HG03064 (cell line): ENCODE data around the gene HDAC4.

Experiments
- ATAC-seq: cut with Tn5 transposase; IDR thresholded peaks from one replicate; pipeline ENCODE4 v1.9.1; 2021; ENCODE audit warnings: low read depth; ENCODE audit not compliant: unreplicated experiment

The HDAC4 gene

GRCh38 chr2:239152239-239152915 lies 248.4 kb downstream of the HDAC4 start:
- no peak for ATAC-seq

GRCh38 chr2:239151201-239152131 lies 249.4 kb downstream of the HDAC4 start:
- ATAC-seq: no peak

- ATAC-seq: no peak
These were observed 250.5 kb downstream of the HDAC4 start for GRCh38 chr2:239150125-239151011.

- no peak for ATAC-seq
These were observed 251.3 kb downstream of the HDAC4 start for GRCh38 chr2:239149501-239149900.

- ATAC-seq: no peak
These were observed 252.2 kb downstream of the HDAC4 start for GRCh38 chr2:239148495-239149200.

GRCh38 chr2:239147376-239147775 lies 253.4 kb downstream of the HDAC4 start:
- no peak for ATAC-seq

- no peak for ATAC-seq
These were observed 254.1 kb downstream of the HDAC4 start for GRCh38 chr2:239146741-239147181.

- ATAC-seq: no peak
These were observed 254.7 kb downstream of the HDAC4 start for GRCh38 chr2:239146011-239146641.

GRCh38 chr2:239145601-239146000 lies 255.2 kb downstream of the HDAC4 start:
- no peak for ATAC-seq

- ATAC-seq: no peak
These were observed 255.7 kb downstream of the HDAC4 start for GRCh38 chr2:239145106-239145505.

- no peak for ATAC-seq
These were observed 256.2 kb downstream of the HDAC4 start for GRCh38 chr2:239144713-239144999.

GRCh38 chr2:239143858-239144712 lies 256.7 kb downstream of the HDAC4 start:
- ATAC-seq: no peak

- ATAC-seq: no peak
These were observed 258.0 kb downstream of the HDAC4 start for GRCh38 chr2:239142806-239143205.

- no peak for ATAC-seq
These were observed 258.5 kb downstream of the HDAC4 start for GRCh38 chr2:239142296-239142695.

- no peak for ATAC-seq
These were observed 259.6 kb downstream of the HDAC4 start for GRCh38 chr2:239141021-239141760.

GRCh38 chr2:239140346-239141020 lies 260.3 kb downstream of the HDAC4 start:
- no peak for ATAC-seq

GRCh38 chr2:239139566-239139965 lies 261.3 kb downstream of the HDAC4 start:
- no peak for ATAC-seq

- no peak for ATAC-seq
These were observed 261.7 kb downstream of the HDAC4 start for GRCh38 chr2:239139101-239139500.
